ENCODE data around the gene PTPRN2.
"Not testable (repeated sequence)": the region's sequence is repeated elsewhere in the genome, so short reads cannot be mapped to it uniquely, and the experiment has no call there.

The PTPRN2 gene

DNA sequence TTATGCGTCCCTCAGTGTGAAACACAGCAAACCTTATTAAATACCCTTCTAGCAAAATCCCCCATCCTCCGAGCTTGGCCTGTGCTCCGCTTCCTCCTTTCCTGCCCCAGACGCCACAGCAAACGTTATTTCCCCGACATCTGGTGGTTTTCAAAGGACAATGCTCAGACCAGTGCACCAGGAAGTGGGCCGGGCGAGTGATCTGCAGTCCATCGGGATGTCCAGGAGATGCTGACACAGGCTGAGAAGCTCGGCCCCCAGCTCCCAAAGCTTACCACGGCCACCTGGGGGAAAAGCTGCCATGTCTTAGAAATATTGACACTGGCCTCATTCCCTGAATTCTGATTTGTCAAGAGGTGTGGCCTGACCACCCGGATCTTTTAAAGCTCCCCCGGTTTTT is 129.5 kb downstream of the PTPRN2 start:
- no peak for DNase-seq

DNA sequence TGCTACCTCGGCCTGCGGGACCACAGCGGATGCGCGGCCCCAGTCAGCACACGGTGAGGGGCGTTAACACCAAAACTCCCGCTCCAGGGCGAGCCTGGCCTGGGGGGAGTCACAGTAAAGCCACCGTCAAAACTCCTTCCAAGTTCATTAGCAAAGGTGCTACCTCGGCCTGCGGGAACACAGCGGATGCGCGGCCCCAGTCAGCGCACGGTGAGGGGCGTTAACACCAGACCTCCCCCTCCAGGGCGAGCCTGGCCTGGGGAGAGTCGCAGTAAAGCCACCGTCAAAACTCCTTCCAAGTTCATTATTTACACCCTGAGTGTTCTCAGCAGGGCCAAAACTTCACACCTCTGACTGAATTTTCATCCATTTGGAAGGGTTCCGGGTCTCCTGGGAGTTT is 130.0 kb downstream of the PTPRN2 start:
- not testable (repeated sequence) for DNase-seq

DNA sequence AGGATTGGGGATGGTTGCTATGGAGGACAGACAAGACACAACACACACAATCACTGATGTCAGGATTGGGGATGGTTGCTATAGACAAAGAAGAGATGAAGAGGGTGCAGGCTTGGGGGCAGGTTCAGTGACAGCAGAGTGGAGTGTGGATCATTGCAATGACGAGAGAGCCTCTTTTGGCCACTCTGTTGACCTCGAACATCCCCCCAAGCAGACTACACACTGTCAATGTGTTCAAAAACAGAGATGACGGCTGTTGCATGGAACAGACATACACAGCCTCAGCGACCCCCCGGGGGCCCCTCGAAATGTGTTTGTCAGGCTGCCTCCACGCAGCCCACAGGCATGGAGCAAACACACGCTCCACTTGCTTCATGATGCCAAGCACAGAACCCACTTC is 133.0 kb downstream of the PTPRN2 start:
- no peak for DNase-seq

DNA sequence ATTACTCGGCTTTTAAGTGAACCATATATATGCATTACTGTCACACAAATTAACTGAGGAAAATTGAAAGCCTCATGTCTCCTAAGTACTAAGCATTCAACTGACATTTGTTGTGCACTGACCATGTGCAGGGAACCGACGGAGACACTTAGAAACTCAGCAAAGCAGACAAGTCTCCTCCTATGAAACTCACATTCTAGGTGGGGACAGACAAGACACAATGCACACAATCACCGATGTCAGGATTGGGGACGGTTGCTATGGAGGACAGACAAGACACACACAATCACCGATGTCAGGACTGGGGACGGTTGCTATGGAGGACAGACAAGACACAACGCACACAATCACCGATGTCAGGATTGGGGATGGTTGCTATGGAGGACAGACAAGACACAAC is 134.0 kb downstream of the PTPRN2 start:
- no peak for DNase-seq

DNA sequence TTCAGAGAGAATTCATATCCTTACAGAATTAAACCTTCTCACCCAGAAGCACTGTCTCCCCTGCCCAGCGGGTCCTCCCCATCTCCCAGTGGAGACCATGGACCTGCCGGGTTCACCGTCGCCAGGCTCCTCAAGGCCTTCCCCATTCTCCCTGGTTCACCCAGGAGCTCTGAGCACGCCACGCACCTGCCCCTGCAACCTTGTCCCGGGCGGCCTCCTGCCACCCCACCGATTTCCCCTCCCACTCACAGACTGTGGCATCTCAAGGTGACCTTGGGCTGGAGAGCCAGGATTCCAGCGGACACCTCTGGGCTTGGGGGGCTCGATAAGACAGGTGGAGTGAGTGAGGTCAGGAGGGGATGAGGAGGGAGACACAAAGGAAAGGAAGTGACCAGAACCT is 135.3 kb downstream of the PTPRN2 start:
- no peak for DNase-seq

DNA sequence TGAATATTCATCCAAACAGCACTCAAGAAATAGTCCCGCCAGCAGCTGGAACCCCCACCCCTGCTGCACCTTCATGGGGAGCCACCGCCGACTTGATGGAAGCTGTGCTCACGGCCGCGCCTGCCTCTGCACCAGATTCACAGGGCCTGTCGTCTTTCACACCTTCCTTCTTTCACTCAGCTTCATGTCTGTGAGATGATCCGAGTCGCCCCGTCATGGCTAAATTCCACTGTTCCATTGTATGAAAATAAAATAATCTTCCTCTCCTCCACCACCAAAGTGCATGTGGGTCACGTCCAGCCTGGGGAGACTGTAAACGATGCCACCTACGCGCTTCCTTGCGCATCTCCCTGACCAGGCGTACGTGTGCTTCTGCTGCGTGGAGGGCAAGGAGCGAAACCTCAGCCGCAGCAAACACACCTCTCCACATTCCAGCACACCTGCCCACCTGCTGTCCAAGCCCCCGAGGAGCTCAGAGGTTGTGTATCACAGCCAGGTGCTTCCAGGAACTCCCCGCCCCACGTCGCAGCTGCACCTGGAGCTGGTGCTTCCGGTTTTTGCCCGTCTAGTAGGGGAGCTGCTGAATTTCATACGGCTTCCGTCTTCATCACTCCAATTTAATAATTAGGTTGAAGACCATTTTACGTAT is 137.0 kb downstream of the PTPRN2 start:
- DNase-seq: no peak

DNA sequence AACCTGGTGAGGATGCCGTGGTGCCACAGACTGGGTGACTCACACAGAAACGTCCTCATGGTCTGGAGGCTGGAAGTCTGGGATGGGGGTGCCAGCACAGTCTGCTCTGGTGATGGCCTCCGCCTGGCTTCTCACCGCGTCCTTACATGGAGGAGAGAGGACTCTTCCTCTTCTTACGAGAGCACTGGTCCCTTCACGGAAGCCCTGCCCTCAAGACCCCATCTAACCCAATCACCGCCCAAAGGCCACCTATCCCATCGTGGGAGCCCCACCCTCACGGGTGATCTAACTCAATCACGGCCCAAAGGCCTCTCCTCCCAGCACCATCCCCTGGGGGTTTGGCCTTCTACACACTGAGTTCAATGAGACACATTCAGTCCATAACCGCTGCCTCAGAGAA is 137.7 kb downstream of the PTPRN2 start:
- DNase-seq: no peak

DNA sequence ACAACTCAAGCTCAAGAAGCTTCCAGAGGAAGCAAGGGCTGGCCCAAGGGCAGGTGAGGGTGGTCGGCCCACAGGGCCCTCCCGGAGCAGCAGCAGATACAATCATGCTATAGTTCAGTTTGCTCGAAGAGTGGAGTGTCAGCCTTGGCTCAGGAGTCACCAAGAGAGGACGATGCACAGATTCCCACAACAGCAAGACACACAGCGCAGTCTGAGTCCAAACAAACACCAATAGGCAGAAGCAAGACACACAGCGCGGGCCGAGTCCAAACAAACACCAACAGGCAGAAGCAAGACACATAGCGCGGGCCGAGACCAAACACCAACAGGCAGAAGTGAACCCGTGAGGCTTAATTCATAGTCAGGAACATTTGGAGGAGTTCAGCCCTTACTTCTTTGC is 138.4 kb downstream of the PTPRN2 start:
- DNase-seq: no peak

DNA sequence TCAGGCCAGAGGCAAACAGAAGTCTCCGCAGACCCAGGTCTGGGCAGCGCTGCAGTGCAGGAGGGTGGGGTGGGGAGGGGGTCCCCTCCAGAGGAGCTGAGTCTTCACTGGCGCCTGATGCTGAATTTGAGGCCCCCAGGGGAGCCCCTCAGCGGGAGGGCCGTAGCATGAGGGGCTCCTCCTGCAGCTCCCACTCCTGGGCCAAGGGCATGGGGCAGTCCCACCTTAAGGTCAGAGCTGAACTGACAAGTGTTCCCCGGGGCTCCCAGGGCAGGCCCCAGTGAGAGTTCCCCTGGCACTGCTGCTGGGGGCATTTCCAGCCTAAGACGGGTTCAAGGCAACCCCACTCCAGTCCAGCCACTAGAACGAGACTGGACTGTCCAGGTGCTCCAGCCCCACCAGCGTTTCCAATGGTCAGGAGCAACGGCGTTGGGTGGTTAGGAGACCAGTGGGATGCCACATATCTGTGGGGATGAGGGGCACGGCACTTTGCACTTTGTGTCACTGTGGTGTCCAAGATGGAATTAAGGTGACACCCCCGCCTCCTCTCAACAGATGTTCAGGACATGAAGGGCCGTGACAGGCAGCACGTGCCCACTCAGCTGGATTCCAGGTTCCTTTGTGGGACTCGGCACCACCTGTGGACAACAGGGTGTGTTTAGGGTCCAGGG is 139.1 kb downstream of the PTPRN2 start:
- DNase-seq: no peak

DNA sequence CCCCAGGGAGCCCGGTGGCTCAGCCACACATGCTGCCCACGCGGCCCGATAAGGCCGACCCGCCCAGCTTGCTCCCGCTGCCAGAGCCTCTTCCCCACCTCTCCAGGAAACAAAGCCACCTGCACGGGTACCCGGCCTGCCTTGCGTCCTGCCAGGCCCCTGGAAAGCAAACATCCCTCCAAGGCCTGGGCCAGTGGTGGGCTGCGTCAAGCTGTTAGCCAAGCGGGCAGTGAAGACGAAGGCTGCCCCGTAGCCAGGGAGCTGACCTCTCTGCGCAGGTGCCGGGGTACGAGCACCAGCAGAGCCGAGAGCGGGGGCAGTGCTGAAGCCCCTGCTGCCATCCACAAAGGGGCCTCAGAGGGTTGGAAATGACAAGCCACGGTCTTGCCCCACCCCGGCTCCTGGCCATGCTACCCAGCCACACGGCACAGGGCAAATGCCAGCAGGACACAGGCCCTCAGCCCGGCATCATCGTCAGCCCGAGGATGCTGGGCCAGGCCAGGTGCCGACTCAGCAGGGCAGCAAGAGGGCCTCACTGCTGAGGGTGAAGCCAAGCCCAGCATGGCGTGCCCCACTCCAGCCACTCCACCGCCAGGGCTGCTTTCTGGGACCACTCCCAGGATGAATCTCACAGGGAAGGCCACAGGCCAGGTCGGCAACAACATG is 140.0 kb downstream of the PTPRN2 start:
- DNase-seq: no peak

DNA sequence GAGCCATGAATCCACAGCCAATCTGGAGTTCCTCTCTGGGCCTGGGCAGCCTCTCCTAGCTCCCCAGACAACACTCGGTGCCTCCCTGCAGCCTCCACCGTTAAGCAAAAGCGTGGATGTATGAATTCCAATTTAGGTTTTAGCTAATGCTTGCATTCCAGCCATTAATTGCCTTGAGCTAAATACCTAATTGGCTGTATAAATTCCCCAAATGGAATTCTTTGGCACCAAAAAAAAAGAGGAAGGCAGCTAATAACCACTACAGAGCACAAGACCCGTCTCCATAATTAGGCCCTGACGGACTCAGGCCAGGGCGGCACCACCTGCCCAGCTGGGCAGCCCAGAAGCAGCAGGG is 140.5 kb downstream of the PTPRN2 start:
- DNase-seq: no peak

DNA sequence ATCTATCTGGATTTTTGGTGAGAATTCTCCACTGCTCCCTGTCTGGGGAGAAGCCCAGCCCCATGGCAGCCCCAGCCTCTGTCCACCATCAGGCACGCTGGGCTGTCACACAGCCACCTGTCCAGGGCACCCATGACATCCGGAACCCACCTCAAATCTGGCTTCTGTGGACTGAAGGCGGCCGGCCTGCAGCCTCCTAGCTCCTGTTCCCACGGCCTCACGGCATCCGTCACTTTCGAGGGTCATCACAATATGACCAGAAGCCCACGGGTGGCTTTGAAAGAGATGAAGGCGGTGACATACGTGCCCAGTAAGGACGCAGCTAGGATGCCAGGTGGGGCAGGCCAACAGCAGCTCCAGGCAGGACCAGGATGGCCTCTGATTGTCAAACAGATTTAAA is 140.9 kb downstream of the PTPRN2 start:
- DNase-seq: no peak

DNA sequence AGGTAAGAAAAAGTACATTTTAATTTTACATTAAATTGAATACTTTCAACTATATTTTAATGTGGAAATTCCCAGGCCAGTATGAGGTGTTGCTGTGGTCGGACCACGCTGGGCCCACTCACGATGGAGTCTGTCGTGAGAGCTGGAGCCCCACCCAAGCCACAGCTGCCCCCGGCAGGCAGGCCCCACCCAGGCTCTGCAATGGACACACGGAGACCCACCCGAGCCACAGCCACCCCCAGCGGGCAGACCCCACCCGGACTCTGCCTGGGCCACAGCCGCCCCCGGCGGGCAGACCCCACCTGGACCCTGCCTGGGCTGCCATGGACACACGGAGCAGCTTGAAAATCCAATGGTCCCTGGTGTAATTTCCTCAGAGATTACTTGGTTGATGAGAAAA is 141.3 kb downstream of the PTPRN2 start:
- no peak for DNase-seq

DNA sequence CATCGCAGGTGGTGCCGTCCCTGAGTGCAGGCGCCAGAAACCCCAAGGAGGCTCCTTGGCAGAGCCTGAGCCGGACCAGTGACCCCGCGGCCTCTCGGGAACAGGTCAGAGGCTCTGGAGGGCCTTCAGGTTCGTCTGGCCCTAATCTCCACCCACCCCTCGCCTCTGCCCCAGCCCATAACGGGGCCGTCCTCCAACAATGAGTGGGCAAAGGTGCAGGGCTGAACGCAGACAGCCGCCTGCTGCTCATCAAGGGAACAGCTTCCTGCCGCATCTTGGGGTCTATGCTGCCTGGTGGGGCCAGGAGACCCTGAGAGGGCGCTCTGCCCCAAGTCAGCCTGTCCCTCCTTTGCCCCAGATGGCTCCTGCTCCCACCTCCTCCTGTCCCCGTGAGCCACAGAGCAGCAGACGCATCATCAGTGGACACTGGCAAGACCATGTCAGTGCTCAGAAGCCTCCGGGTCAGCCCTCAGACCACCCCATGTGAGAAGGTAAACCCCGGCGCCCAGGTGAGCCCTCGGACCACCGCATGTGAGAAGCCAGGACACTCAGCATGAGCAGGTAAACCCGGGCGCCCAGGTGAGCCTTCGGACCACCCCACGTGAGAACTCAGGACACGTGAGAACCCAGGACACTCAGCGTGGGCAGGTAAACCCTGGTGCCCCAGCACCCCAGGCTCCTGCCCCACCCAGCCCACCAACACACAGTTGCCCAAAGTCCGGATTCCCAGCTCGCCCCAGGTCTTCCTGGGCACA is 142.0 kb downstream of the PTPRN2 start:
- DNase-seq: no peak

DNA sequence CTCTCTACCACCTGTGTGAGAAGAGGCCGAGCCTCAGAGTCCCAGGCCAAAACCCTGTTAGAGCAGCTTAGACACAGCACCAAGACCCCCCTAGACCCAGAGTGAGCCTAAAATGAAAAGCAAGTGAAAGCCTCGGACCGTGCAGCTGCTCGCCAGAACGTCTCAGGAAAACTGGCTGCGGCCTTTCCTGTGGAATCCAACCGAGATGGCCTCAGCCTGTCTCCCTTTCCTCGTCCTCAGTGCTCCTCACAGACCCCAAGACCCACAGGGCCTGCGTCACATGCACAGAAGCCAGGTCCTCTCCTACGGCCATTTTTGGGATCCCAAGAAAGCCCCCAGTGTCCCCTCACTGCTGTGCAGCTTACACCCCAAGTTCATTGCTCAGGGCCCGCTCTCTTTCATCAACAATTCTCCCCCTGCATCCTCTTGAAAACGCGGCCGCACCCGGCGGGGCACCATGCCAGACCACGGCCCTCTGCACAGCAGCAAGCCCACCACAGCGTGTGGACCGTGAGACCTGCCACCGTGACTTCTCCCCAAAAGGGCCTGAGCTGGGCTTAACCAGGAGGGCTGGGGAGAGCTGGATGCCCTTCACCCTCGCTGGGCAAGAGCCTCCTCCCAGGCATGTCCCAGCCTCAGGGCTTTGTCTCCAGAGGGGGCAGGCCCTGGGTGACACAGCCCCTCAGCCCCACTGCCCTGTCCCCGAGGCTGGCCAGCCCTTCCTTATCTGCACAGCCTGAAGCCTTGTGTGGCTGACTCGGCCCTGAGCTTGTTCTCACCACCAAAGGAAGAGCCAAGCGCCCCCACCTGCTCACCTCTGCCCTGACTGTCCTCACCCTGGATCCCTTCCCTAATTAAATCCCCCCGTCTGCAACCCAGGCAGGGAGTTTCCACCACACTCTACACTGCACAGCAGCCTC is 142.9 kb downstream of the PTPRN2 start:
- DNase-seq: no peak

DNA sequence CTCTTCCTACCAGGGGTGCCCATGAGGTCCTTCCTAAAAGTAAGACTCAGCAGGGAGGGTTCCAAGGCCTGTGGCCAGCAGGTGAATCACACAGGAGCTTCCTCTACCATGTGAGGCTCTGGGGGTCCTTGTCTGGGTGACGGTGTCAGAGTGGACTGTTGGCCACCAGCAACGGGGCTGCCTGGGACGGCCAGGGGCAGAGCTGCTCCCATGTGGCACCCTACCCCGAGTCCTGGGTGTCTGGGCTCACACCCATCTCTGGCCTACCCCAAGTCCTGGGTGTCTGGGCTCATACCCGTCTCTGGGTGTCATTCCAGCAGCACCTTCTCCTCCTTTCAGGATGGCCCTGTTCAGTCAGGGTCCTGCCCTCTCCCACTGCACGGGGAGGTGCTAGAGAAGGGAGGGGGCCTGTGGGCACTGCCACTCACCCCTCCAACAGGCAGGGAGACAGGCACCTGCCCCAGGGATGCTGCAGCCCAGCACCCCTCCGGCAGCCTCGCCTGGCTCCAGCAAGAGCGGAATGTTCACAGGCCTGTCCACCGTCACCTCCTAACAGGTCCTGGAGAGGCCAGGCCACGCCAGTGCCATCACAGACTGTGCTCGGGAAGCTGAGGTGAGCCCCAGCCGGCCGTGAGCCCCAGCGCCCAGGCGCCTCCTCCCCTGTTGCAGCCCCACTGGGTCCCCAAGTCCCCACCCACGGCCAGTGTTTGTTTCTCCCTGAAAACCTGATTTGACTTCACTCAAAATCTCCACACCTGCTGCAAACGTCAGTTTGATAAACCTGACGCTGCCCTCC is 143.7 kb downstream of the PTPRN2 start:
- DNase-seq: no peak

DNA sequence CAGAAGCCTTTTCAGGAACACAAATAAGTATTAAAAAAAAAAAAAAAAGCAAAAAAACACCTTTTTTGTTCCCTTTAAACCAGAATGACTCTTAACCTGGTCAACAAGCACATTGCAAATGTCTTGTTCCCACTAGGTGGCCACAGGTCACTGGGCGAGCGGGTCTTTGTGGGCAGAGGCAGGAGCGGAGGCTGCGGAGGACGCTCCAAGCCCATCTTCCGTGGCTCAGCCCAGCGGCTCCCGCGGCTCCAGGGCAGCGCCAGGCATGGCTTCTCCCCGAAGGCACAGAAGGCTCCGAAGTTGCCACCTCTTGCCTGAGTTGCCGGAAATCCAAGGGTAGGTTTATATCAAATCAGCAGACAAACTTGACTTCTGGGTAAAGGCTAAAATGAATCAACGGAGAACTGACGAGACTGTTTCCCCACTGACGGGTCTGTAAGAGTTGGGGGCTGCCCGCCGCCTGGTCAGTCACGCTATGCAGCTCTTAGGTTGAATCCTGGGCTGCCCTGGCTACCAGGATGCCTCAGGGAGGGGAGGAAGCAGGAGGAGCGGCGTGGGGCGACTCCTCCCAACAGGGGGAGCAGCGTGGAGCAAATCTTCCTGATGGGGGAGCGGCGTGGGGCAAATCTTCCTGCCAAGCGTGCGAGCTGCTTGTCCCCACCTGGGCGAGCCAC is 144.5 kb downstream of the PTPRN2 start:
- DNase-seq: no peak

DNA sequence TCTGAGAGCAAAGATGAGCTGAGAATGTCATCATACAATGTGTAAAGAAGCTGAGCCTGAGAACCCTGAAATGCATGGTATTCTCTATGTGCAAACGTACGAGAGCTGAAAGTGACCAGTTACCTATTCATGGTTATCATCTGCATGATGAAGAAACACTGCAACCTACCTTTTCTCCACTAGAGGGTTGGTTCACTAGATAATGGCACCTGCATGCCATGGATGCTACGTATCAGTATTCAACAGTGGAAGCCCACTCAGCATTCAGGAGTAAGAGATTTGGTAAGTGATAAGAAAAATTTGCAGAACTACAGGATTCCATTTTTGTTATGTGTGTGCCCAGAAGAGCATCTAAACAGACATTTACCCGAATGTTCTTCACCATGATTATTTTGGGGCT is 145.4 kb downstream of the PTPRN2 start:
- DNase-seq: no peak

DNA sequence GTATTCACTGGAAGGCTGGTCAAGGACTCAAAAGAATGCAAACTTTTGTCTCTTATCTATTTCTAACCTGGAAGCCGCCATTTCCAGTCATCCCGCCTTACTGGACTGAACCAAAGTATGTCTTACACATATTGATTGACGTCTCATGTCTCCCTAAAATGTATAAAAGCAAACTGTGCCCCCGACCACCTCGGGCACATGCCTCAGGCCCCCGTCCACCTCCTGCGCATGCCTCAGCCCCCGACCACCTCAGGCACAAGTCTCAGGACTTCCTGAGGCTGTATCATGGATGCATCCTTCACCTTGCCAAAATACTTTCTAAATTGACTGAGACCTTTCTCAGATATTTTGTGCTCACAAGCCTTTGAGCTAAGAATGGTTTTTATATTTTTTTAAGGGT is 148.6 kb downstream of the PTPRN2 start:
- no peak for DNase-seq

DNA sequence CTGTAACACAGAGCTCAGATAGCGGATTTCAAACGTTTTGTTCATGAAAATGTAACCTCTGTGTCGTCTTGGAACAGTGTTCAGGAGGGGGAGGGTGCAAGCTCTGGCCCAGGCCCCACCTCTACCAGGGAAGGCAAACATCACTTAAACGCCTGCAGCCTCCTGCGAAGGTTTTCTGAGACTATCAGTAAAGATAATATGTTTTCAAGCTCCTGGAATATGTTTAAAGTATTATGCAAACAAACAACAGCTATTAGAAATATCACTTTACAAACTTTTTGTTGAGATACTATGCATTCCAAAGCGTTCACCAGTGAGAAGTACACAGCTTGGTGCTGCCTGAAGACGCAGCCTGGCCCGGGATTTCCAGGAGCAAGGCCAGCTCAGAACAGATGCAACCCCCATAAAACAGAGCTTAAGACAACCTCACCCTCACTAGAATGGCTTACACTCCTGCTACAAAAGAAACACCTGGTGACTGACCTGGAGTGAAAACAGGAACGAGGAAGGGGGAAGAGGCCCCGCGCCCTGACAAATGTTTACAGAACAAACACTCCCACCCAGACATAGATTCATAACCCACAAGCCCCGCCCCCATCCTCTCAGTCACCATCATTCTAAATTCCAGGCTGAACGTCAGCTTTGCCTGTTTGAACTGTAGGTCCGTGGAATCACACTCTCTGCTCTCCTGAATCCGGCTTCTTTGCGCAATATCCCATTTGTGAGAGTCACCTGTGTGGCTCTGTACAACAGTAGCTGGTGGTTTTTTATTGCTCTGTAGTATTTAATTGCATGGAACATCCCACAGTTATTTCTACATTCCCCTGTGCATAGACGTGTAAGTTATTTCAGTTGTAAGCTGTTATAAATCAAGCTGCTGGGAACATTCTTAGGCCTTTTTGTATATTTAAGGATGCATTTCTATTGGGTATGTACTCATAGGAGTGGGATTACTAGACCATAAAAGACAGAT is 155.0 kb downstream of the PTPRN2 start:
- DNase-seq: peak; percentile 66
